Naive thymus-derived CD4-positive, alpha-beta T cell (primary cell): Measurements from ENCODE around the gene CUL4A. TPM values are rescaled to one million over a fixed set of nuclear protein-coding genes. Genes with fewer than 3 reads are reported as not detected.

Experiments
- ATAC-seq: fragments of 150-1000 bp; cut with Tn5 transposase; 2 replicates; pipeline ENCODE4 v1.10.0; 2021; ENCODE audit warnings: mild to moderate bottlenecking, moderate library complexity
- CTCF ChIA-PET: fragments of 350-600 bp; sonication (Branson Sonifier 250); formaldehyde crosslinking; loops from one replicate; lab custom pipeline; 2021; ENCODE audit warnings: antibody characterized with exemption; lab: Charles Lee
- POLR2A ChIA-PET: fragments of 350-600 bp; sonication (Branson Sonifier 250); formaldehyde crosslinking; loops from one replicate; lab custom pipeline; 2021; ENCODE audit warnings: antibody characterized with exemption, inconsistent platforms; lab: Charles Lee
- DNase-seq, 9 donors: peaks; one replicate each; pipeline versions ENCODE4 v3.0.0 to v3.0.0-alpha.2; 2020 to 2022; ENCODE audit warnings: mixed read lengths in 1 of 9
- H3K27ac ChIP-seq: one replicate; pipeline ENCODE4 v1.7.0; 2013; ENCODE audit warnings: mild to moderate bottlenecking, low read depth, low read length, moderate library complexity
- H3K27me3 ChIP-seq, 2 donors: one replicate each; pipeline ENCODE4 v1.7.0; 2013; ENCODE audit warnings: low read length in 2 of 2, mild to moderate bottlenecking in 2 of 2, moderate library complexity in 2 of 2; ENCODE audit not compliant: control insufficient read depth in 2 of 2, insufficient read depth in 2 of 2
- H3K36me3 ChIP-seq, 3 experiments: 1 replicate in 2 of 3; 2 replicates in 1 of 3; pipeline ENCODE4 v1.7.0; 2013; ENCODE audit warnings: low read length in 3 of 3, mild to moderate bottlenecking in 3 of 3, moderate library complexity in 1 of 3; ENCODE audit not compliant: insufficient read depth in 3 of 3, control insufficient read depth in 2 of 3
- H3K4me1 ChIP-seq, 2 donors: one replicate each; pipeline ENCODE4 v1.7.0; 2013; ENCODE audit warnings: low read length in 2 of 2, mild to moderate bottlenecking in 2 of 2, moderate library complexity in 1 of 2; ENCODE audit not compliant: control insufficient read depth in 2 of 2, insufficient read depth in 2 of 2
- H3K4me3 ChIP-seq: 2 replicates; pipeline ENCODE4 v1.7.0; 2013; ENCODE audit warnings: mild to moderate bottlenecking, low read length
- H3K9me3 ChIP-seq, 3 experiments: 1 replicate in 2 of 3; 2 replicates in 1 of 3; pipeline ENCODE4 v1.7.0; 2013; ENCODE audit warnings: low read length in 3 of 3; ENCODE audit not compliant: control insufficient read depth in 2 of 3
- H3K27ac Mint-ChIP-seq, 9 donors: one replicate each; pipeline ENCODE4 v1.8.0; 2020 to 2022; ENCODE audit warnings: mixed read lengths in 9 of 9, mild to moderate bottlenecking in 8 of 9, moderate library complexity in 5 of 9, inconsistent platforms in 2 of 9
- H3K27me3 Mint-ChIP-seq, 5 donors: one replicate each; pipeline ENCODE4 v1.8.0; 2021 to 2022; ENCODE audit warnings: mixed read lengths in 5 of 5, mild to moderate bottlenecking in 1 of 5
- H3K36me3 Mint-ChIP-seq, 5 donors: one replicate each; pipeline ENCODE4 v1.8.0; 2020 to 2022; ENCODE audit warnings: mixed read lengths in 5 of 5, mild to moderate bottlenecking in 3 of 5, inconsistent platforms in 1 of 5
- H3K4me1 Mint-ChIP-seq, 7 donors: one replicate each; pipeline ENCODE4 v1.8.0; 2020 to 2022; ENCODE audit warnings: mixed read lengths in 7 of 7, mild to moderate bottlenecking in 3 of 7, inconsistent platforms in 1 of 7
- H3K4me3 Mint-ChIP-seq, 10 donors: one replicate each; pipeline ENCODE4 v1.8.0; 2020 to 2022; ENCODE audit warnings: mild to moderate bottlenecking in 10 of 10, mixed read lengths in 10 of 10, moderate library complexity in 6 of 10, inconsistent platforms in 2 of 10
- H3K9me3 Mint-ChIP-seq, 11 donors: one replicate each; pipeline ENCODE4 v1.8.0; 2020 to 2022; ENCODE audit warnings: mixed read lengths in 11 of 11, mild to moderate bottlenecking in 4 of 11, inconsistent platforms in 1 of 11, moderate library complexity in 1 of 11
- intact Hi-C, 2 donors: fragments of 100-400 bp; cut with micrococcal nuclease; formaldehyde crosslinking; loops; one replicate each; pipeline ENCODE4 v1.15.1; 2023
- polyA plus RNA-seq, 2 donors: library from polyadenylated mRNA; unstranded; fragments of 300-500 nt; fragmentation: Illumina TruSeq; gene quantifications; one replicate each; pipeline ENCODE4 v1.2.3, GENCODE V29; 2021
- total RNA-seq, 6 experiments: library from RNA in 5 of 6; stranded (reverse) in 5 of 6; gene quantifications; 1 replicate in 5 of 6; 2 replicates in 1 of 6; pipeline ENCODE4 v1.2.3 and lab custom pipeline; 2021 to 2026

The CUL4A gene
- total and polyA plus RNA-seq, 7 experiments from 2014 or later, result 35.0 to 94.7 (median 77.5) TPM

DNA sequence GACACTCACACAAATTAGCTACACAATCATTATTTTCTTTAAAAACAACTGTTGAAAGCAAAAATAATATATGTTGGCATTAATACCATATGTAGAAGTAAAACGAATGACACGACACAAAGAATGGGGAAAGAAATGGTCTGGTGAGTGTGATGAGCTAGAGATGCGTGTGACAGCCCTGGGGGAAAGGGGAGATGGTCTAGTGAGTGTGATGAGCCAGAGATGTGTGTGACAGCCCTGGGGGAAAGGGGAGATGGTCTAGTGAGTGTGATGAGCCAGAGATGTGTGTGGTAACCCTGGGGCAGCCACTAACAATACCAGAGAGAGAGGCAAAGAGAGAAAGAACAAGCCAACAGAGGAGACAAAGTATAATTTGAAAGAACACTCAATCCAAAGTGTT lies 65.3 kb downstream of the CUL4A start:
- peaks cover 0 to 7% (median 0%) of the 10 kb centered on the region in 11 donors for H3K9me3 Mint-ChIP-seq
- peaks cover 6 to 18% (median 11%) of the 10 kb centered on the region in 7 donors for H3K4me1 Mint-ChIP-seq
- no peak overlapping the region for H3K4me3 ChIP-seq
- H3K36me3 Mint-ChIP-seq, result peaks cover 0 to 5% (median 3%) of the 10 kb centered on the region in 5 donors
- H3K27ac Mint-ChIP-seq, result peak overlapping the region in 1 of 9 donors; percentile 8
- POLR2A ChIA-PET, result no interaction called here
- DNase-seq, result no peak
- no peak for ATAC-seq
- intact Hi-C loops, result loop anchor here (1.0 kb wide), 3 partner anchors 23 to 331 kb away; partner anchors contain the start of gene LAMP1 (in 1 of the 2)
- no peaks in the 10 kb centered on the region for H3K4me1 ChIP-seq
- H3K27me3 Mint-ChIP-seq, result peaks cover 0 to 16% (median 8%) of the 10 kb centered on the region in 5 donors
- H3K4me3 Mint-ChIP-seq, result peak overlapping the region in 2 of 10 donors; percentile 3 to 15
- H3K36me3 ChIP-seq, result no peaks in the 10 kb centered on the region
- H3K27me3 ChIP-seq, result no peaks in the 10 kb centered on the region
- H3K9me3 ChIP-seq, result no peaks in the 10 kb centered on the region
- no peak overlapping the region for H3K27ac ChIP-seq
- CTCF ChIA-PET, result interaction anchor here (0.7 to 1.0 kb wide), 4 partner anchors 11 to 119 kb away, joined by 3 to 5 read pairs (median 4); no protein-coding TSS in a partner anchor

GRCh38 chr13:113275387-113275786 lies 66.0 kb downstream of the CUL4A start:
- H3K27me3 ChIP-seq, result no peaks in the 10 kb centered on the region
- H3K4me3 Mint-ChIP-seq, result peak overlapping the region in 6 of 10 donors; percentile 33 to 65 (median 56)
- no peaks in the 10 kb centered on the region for H3K36me3 ChIP-seq
- H3K9me3 Mint-ChIP-seq, result peaks cover 0 to 7% (median 0%) of the 10 kb centered on the region in 11 donors
- ATAC-seq (peak; percentile 56), DNase-seq (peak in 7 of 9 donors; percentile 22 to 55 (median 51))
- H3K4me1 ChIP-seq, result no peaks in the 10 kb centered on the region
- H3K9me3 ChIP-seq, result no peaks in the 10 kb centered on the region
- ChIA-PET POLR2A (no interaction called here), CTCF (interaction anchor here (0.8 kb wide), 1 partner anchor 17 kb away, joined by 3 read pairs; no protein-coding TSS in a partner anchor)
- H3K4me3 ChIP-seq, result no peak overlapping the region
- no peak overlapping the region for H3K27ac ChIP-seq
- intact Hi-C loops, result loop anchor here (1.0 kb wide), 3 partner anchors 22 to 332 kb away; partner anchors contain the start of gene LAMP1 (in 1 of the 2)
- H3K4me1 Mint-ChIP-seq, result peaks cover 6 to 18% (median 11%) of the 10 kb centered on the region in 7 donors
- peak overlapping the region in 3 of 9 donors; percentile 19 to 55 (median 45) for H3K27ac Mint-ChIP-seq
- H3K27me3 Mint-ChIP-seq, result peaks cover 0 to 18% (median 8%) of the 10 kb centered on the region in 5 donors
- H3K36me3 Mint-ChIP-seq, result peaks cover 0 to 5% (median 3%) of the 10 kb centered on the region in 5 donors

DNA sequence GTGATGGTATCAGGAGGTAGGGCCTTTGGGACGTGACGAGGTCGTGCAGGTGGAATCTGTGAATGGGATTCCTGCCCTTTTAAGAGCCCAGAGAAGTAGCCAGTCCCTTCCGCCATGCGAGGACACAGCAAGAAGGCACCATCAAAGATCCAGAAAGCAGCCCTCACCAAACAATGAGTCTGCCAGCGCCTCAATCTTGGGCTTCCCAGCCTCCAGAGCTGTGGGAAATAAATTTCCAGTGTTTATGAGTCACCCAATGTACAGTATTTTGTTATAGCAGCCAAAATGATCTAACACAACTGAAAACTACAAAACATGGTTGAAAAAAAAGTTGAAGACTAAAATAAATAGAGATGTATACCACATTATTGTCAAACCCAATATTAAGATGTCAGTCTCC lies 70.7 kb downstream of the CUL4A start:
- ATAC-seq, result no peak
- ChIA-PET CTCF (no interaction called here), POLR2A (no interaction called here)
- Histone ChIP-seq H3K27me3 (no peaks in the 10 kb centered on the region), H3K36me3 (no peaks in the 10 kb centered on the region), H3K4me3 (no peak overlapping the region), H3K4me1 (no peaks in the 10 kb centered on the region), H3K27ac (no peak overlapping the region), H3K9me3 (no peaks in the 10 kb centered on the region)
- Mint-ChIP-seq H3K4me1 (peaks cover 0 to 9% (median 6%) of the 10 kb centered on the region in 7 donors), H3K9me3 (peaks cover 0 to 7% (median 0%) of the 10 kb centered on the region in 11 donors), H3K4me3 (no peak overlapping the region), H3K27ac (no peak overlapping the region), H3K36me3 (peaks cover 0 to 1% (median 0%) of the 10 kb centered on the region in 5 donors), H3K27me3 (peaks cover 4 to 22% (median 15%) of the 10 kb centered on the region in 5 donors)
- DNase-seq, result no peak
- intact Hi-C loops, result no loop called here

- no peaks in the 10 kb centered on the region for H3K27me3 ChIP-seq
- H3K9me3 ChIP-seq, result no peaks in the 10 kb centered on the region
- intact Hi-C loops, result no loop called here
- no peak overlapping the region for H3K4me3 ChIP-seq
- Mint-ChIP-seq H3K9me3 (peaks cover 0 to 3% (median 0%) of the 10 kb centered on the region in 11 donors), H3K27me3 (peaks cover 4 to 30% (median 23%) of the 10 kb centered on the region in 5 donors), H3K36me3 (no peaks in the 10 kb centered on the region), H3K27ac (no peak overlapping the region), H3K4me1 (no peaks in the 10 kb centered on the region), H3K4me3 (no peak overlapping the region)
- CTCF ChIA-PET, result no interaction called here
- DNase-seq (no peak), ATAC-seq (no peak)
- H3K4me1 ChIP-seq, result no peaks in the 10 kb centered on the region
- POLR2A ChIA-PET, result no interaction called here
- no peaks in the 10 kb centered on the region for H3K36me3 ChIP-seq
- no peak overlapping the region for H3K27ac ChIP-seq
Measured at GRCh38 chr13:113283904-113284303, 74.5 kb downstream of the CUL4A start.

- Mint-ChIP-seq H3K4me1 (peaks cover 9 to 13% (median 10%) of the 10 kb centered on the region in 7 donors), H3K27me3 (peaks cover 44 to 59% (median 49%) of the 10 kb centered on the region in 5 donors), H3K9me3 (peaks cover 0 to 1% (median 0%) of the 10 kb centered on the region in 11 donors), H3K4me3 (no peak overlapping the region), H3K27ac (no peak overlapping the region), H3K36me3 (no peaks in the 10 kb centered on the region)
- peaks cover 4 to 10% of the 10 kb centered on the region in 2 donors for H3K4me1 ChIP-seq
- H3K27ac ChIP-seq, result no peak overlapping the region
- intact Hi-C loops, result no loop called here
- DNase-seq (no peak), ATAC-seq (no peak)
- H3K36me3 ChIP-seq, result no peaks in the 10 kb centered on the region
- no peaks in the 10 kb centered on the region for H3K27me3 ChIP-seq
- H3K4me3 ChIP-seq, result no peak overlapping the region
- POLR2A ChIA-PET, result no interaction called here
- CTCF ChIA-PET, result no interaction called here
- no peaks in the 10 kb centered on the region for H3K9me3 ChIP-seq
Measured at GRCh38 chr13:113288880-113289279, 79.5 kb downstream of the CUL4A start.

DNA sequence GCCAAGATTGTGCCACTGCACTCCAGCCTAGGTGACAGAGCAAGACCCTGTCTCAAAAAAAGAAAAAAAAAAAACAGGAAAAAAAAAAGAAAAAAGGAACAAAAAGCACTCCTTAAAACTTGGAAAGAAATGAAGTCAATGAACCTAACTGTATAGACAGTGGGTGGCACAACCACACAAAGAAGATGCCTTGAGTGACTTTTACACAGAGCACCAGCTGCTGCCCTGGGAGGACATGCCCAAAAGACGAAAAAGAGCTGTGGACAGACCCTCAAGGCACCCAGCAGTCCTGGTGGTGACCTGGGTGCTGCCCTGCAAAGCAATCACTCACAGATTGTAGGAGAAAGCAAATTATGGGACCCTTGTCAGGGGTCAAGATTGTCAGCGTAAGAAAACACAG lies 81.7 kb downstream of the CUL4A start:
- no peaks in the 10 kb centered on the region for H3K27me3 ChIP-seq
- intact Hi-C loops, result loop anchor here in 1 of 2 donors (10.0 kb wide), 2 partner anchors 294 to 596 kb away; partner anchors contain the start of genes ATP11A and TFDP1
- peaks cover 9 to 17% (median 11%) of the 10 kb centered on the region in 7 donors for H3K4me1 Mint-ChIP-seq
- DNase-seq (no peak), ATAC-seq (no peak)
- peak overlapping the region in 2 of 10 donors; percentile 23 to 49 for H3K4me3 Mint-ChIP-seq
- peaks cover 4 to 10% of the 10 kb centered on the region in 2 donors for H3K4me1 ChIP-seq
- H3K27ac ChIP-seq, result no peak overlapping the region
- no peak overlapping the region for H3K27ac Mint-ChIP-seq
- POLR2A ChIA-PET, result no interaction called here
- peaks cover 45 to 55% (median 49%) of the 10 kb centered on the region in 5 donors for H3K27me3 Mint-ChIP-seq
- CTCF ChIA-PET, result interaction anchor here (1.1 kb wide), 1 partner anchor 27 kb away, joined by 3 read pairs; no protein-coding TSS in a partner anchor
- no peak overlapping the region for H3K4me3 ChIP-seq
- H3K9me3 Mint-ChIP-seq, result peaks cover 0 to 4% (median 0%) of the 10 kb centered on the region in 11 donors
- no peaks in the 10 kb centered on the region for H3K36me3 Mint-ChIP-seq
- H3K36me3 ChIP-seq, result no peaks in the 10 kb centered on the region
- no peaks in the 10 kb centered on the region for H3K9me3 ChIP-seq
